Measurements from ENCODE around the gene LRWD1.

- TF ChIP-seq POLR2A (IDR thresholded peaks at IDR 0.05) (peak; percentile 50), CTCF (IDR thresholded peaks at IDR 0.05) (peak in 3 of 4 experiments; percentile 30 to 59 (median 54)), POLR2AphosphoS5 (IDR thresholded peaks at IDR 0.05) (peak; percentile 79)
These were observed at the start of gene LRWD1, which contains the start of gene ALKBH4 for GRCh38 chr7:102464577-102465280.

Data from prostate gland (tissue), 2 donors.